GM19455 (cell line): ENCODE results near the gene TEDC1.
"Not testable (repeated sequence)": the region's sequence is repeated elsewhere in the genome, so short reads cannot be mapped to it uniquely, and the experiment has no call there.

Experiments used
- ATAC-seq: cut with Tn5 transposase; IDR thresholded peaks from one replicate; pipeline ENCODE4 v1.9.1; 2021; ENCODE audit not compliant: unreplicated experiment

Gene TEDC1

GRCh38 chr14:105536051-105536450, 45.0 kb downstream of the TEDC1 start:
- no peak for ATAC-seq

GRCh38 chr14:105536691-105537579, 45.9 kb downstream of the TEDC1 start:
- ATAC-seq: no peak

GRCh38 chr14:105537580-105538474, 46.8 kb downstream of the TEDC1 start:
- ATAC-seq: no peak

- ATAC-seq: no peak
These were observed 47.5 kb downstream of the TEDC1 start for GRCh38 chr14:105538481-105539049.

DNA sequence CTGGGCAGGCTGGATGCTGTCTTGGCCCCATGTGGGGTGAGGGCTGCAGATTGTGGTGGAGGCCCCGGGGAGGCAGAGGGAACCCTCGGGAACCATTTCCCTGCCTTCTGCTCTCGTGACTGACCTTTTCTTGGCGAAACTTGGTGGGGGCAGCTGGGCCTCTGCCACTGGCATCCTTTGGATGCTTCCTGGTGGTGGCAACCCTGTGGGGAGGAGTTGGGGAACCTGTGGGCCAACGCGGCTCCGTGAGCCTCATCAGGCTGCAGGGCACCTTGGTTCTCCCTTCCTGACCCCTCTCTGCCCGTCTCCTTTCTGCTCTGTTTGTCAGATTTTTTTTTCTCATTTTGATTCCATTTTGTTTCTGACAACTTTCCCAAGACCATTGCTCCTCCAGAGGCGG, 49.8 kb downstream of the TEDC1 start:
- ATAC-seq: no peak

GRCh38 chr14:105541218-105541875, 50.3 kb downstream of the TEDC1 start:
- no peak for ATAC-seq

DNA sequence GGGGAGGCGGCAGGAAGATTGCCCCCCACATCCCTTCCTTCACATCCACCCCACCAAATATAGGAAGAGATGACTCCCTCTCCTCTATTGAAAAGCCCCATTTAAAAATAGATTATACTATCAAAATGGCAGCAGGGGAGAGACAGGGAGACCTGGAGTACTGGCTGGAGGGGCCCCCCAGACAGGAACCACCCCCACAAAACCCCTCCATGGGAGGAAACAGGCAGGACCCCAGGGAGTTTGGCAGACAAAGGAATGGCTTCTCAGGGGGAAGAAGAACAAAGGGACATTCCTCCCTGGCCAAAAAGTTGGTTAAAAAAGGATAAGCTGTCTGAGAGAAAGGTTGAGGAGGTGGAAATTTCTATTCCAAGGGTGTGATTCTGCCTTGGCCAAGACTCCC, 54.6 kb downstream of the TEDC1 start:
- ATAC-seq: not testable (repeated sequence)

DNA sequence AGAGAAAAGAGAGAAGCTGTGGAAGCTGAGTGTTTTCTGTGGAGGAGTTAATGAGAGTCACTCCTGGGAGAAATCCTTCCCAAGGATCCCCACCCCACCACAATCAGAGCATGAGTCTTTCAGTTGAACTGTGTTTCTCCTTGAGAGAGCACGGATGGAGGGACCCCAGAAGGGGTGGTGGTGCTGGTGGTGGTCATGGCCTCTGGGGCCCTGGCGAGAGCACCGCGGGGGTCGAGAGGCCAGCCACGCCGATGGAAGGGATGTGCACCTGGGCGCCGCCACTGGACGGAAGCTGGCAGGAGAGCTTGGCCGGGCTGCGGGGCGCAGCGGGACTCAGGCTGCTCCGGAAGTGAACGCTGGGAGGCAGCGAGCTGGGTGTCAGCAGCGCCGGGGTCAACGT, 55.4 kb downstream of the TEDC1 start:
- ATAC-seq: not testable (repeated sequence)

DNA sequence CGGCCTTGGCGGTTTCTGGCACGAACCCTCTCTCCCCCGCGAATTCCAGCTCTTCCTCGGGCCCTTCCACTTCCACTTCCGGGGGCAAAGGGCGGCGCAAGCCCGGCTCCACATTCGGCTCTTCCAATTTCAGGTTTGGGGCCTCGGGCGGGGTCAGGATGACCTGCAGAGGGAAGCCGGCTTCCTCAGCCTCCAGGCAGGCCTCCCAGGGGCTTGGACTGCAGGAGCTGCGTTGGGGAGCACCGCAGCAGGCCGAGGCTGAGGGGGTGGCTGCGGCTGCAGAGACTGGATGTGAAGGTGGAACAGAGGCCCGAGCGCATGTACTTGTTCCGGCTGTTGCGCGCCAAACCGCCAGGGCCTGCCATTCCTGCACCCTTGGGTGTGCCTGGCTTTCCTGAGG, 56.0 kb downstream of the TEDC1 start:
- ATAC-seq: not testable (repeated sequence)

GRCh38 chr14:105547741-105548169, 56.7 kb downstream of the TEDC1 start:
- no peak for ATAC-seq
